ENCODE measurements around the gene SNPH.

SNPH gene

DNA sequence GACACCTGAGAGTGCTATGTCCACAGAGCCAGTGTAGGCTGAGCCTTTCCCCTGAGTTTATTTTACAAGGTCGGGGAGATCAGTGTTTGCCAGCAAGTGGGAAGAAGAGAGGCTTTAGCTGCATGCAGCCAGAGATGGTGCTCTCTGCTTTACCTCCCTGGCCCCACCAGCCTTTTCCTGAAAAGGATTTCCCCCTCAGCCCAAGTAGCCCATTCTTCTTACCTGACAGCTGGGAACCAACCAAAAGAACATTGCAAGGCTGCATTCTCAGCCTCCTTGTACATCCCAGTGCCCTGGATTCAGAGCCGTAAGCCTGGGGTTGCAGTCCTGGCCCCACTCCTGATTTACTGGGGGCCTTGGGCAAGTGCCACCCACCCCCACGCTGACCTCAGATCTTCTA, 16.9 kb downstream of the SNPH start:
- TF ChIP-seq, protein P1, sequence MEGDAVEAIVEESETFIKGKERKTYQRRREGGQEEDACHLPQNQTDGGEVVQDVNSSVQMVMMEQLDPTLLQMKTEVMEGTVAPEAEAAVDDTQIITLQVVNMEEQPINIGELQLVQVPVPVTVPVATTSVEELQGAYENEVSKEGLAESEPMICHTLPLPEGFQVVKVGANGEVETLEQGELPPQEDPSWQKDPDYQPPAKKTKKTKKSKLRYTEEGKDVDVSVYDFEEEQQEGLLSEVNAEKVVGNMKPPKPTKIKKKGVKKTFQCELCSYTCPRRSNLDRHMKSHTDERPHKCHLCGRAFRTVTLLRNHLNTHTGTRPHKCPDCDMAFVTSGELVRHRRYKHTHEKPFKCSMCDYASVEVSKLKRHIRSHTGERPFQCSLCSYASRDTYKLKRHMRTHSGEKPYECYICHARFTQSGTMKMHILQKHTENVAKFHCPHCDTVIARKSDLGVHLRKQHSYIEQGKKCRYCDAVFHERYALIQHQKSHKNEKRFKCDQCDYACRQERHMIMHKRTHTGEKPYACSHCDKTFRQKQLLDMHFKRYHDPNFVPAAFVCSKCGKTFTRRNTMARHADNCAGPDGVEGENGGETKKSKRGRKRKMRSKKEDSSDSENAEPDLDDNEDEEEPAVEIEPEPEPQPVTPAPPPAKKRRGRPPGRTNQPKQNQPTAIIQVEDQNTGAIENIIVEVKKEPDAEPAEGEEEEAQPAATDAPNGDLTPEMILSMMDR (conservative IDR thresholded peaks at IDR 0.05) = no peak

DNA sequence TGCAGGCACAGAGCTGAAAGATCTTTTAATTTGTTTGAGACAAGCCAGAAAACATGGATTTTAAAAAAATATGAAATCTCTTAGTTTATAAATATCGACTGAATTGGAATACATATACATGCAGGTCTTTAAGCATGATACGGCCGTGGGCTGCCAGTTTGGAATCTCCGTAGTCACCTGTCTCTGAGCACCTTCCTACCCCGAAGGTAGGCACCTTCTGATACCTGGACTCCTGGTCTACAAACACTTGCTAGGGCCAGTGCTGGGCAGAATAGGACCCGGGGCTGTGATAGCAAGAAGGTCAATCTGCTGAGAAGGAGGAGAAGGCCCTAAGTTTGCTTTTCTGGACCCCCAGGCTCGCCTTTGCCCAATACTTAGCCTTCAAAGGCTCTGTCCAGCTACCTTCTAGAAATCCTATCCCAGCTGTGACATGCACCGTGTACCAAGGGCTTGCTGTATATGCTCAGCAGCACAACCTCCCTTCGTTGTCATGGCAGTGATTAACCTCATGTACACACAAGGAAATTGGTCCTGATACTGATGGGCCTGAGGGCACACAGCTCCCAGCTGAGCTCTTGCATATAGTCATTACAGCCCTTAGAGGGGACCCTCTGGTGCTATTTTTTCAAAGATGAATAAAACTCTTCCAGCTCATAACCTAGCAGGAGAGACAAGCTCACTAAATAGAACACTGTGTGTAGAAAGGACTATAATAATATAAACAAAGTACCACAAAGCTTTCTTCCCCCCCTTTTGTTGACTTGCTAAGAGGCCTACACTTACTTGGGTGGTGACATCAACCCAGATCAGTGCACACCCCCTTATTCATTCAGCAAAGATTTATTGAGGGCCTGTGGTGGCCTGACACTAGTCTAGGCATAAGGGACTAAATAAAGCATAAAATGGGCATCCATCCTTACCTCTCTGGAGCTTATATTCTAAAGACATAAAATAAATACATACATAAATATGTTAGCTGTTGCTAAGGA, 17.7 kb downstream of the SNPH start:
- peak overlapping the region; percentile 60 for H3K27ac ChIP-seq
- TF ChIP-seq, protein P1 (conservative IDR thresholded peaks at IDR 0.05) = no peak

More for the DNA sequence above, 16.9 kb downstream of the SNPH start:
- peak overlapping the region; percentile 60 for H3K27ac ChIP-seq

DNA sequence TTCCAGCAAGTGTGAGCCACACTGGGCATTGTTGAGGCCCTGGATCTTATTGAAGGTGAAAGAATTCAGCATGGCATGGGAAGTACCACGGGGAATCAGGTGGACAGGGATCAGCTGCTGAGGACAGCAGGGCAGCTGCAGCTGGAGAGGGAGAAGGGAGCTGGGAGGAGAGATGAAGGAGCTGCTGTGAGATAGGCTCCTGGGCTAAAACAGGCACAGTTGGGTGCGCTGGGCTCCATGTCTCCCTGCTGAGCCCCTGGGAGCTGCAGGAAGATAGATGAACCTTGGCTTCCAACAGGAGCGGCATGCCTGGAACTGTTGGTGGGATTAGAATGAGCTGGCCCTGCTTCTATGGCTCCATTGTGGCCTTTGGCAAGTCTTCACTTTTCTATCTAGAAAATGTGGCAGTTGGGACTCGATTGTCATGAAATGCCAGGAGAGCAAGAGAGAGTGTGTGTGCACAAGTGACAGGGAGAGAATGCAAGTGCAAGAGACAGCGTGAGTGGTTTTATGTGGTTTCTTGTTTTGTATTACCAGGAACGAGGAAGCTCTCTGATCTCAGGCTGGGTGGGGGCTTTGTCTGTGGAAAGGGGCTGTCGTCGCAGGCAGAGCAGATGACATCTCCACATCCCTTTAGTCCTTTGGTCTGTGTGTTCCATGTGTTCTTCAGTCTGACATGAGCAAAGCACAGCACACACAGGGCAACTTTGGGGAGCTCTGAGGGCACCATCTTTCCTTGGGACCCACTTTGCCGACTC, 20.4 kb downstream of the SNPH start:
- no peak overlapping the region for H3K27ac ChIP-seq
- TF ChIP-seq, protein P1 (conservative IDR thresholded peaks at IDR 0.05) = no peak

DNA sequence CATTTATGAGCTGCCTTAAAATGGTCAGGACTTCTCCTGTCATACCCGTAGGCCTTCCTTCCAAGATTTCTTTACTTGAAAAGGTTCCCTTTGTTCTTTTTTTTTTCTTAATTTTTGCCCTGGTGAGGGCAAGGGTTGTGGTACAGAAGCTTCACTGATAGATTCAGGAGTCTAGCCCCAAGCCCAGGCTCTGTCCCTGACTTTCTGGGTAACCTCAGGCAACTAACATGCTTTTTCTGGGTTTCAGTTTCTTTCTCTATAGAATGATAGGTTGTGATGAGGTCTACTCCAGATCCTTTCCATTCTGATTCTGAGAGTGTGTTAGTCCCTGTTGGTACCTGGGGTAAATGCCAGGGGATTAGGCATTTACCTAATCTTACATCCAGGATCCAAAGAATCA, 21.2 kb downstream of the SNPH start:
- no peak overlapping the region for H3K27ac ChIP-seq
- TF ChIP-seq, protein P1 (conservative IDR thresholded peaks at IDR 0.05) = no peak

DNA sequence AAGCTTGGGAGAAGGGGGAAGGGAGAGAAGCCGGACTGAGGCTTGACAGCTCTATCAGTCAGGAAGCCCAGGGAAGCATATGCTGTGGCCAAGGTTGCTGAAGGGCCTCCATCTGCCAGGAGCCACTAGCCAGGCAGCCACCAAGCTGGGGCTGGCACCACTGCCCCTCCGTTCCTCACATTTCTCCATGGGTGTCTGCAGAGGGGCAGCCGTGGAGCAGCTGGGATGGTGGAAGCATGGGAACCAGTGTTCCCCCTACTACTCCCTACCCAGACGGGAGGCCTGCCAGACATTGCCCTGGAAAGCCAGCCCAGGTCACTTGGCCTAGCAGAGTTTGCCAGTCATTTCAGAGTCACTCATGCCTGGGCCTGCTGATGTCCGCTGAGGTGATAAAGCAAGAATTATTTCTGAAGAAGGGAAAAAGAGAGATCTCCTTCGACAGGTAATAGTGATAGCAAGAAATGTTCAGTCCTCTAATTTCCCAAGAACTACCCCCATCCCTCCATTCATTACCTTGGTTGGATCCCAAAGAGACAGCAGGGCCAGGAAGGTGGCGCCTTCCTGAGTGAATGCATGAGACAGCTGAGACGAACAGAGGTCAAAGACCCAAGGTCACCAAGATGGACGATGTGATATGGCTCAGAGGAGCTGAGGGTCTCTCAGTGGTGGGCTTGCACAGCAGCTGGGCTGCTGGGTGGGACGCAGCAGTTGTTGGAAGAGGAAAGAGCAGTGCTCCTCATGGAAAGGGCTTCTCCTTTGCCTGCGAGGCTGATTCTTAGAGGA, 21.9 kb downstream of the SNPH start:
- TF ChIP-seq, protein P1 (conservative IDR thresholded peaks at IDR 0.05) = no peak
- no peak overlapping the region for H3K27ac ChIP-seq

DNA sequence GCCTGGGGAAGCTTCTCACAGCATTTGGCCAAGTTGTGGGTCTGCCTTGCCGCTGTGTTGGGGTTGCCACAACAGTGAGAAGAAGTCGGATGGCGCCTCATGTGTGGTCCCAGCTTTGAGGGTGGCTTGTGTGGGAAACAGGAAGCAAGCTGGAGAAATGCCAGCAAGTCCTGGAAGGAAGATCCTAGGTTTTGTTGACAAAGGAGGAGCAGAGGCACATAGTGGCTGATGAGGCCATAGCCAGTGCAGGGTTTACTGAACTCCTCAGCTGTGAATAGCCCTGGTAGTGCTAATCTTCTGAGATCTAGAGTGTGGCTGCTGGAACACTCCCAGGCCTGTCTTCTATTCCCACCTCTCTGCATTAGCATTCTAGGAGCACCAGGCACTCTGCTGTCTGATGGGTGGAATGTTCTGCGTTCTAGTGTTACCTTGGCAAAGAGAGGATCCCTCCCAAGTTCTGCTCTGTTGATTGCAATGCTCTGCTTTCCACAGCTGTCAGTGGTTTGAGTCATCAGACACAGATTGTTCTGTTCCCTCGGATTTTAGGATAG, 25.2 kb downstream of the SNPH start:
- no peak overlapping the region for H3K27ac ChIP-seq
- TF ChIP-seq, protein P1 (conservative IDR thresholded peaks at IDR 0.05) = no peak
